NCI-H526 (cell line): Measurements from ENCODE around the gene TMEM53.
A peak's percentile ranks its signal among the peaks of the same experiment; 100 is the strongest.
"Not testable (repeated sequence)": the region's sequence is repeated elsewhere in the genome, so short reads cannot be mapped to it uniquely, and the experiment has no call there.

Experiments used
- DNase-seq, 2 experiments: peaks; one replicate each; lab custom pipeline; 2025; lab: John Stamatoyannopoulos, UW

TMEM53 gene

GRCh38 chr1:44672254-44672955 is 1.9 kb downstream of the TMEM53 start:
- no peak for DNase-seq

DNA sequence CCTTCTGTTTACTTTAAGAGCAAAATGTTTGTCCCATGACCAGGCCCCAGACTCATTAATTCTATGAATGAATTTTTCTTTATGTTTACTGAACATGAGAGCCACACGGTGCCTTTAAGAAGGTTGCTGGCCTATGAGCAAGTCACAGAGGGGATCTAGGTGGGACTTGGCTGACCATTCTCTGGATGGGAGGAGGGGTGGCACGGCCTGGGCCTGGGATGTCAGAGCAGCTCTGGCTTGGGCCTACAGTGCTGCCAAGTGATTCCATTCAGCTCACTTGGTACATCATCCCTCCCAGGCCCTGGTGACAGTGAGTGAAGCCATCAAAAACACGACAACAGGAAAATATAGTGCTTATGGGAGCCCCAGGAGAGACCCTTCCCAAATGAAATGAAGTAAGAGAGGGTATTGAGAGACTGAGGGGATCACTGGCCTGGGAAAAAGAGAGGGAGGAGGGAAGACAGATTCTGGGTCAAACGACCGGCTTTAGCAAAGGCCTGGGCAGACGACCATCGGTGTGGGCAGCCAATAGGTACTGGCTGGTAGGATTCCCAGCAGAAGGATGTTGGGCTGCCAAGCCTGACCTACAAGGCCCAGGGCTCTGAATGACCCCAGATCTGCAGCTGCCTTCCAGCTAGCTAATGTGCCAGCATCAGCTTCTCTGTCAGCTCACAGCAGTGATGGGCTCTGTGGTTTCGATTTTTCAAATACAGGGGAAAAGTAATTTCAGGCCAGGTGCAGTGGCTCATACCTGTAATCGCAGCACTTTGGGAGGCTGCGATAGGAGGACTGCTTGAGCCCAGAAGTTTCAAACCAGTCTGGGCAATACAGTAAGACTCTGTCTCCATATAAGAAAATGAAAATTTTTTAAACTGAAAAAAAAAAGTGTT is 3.3 kb downstream of the TMEM53 start:
- DNase-seq = no peak

DNA sequence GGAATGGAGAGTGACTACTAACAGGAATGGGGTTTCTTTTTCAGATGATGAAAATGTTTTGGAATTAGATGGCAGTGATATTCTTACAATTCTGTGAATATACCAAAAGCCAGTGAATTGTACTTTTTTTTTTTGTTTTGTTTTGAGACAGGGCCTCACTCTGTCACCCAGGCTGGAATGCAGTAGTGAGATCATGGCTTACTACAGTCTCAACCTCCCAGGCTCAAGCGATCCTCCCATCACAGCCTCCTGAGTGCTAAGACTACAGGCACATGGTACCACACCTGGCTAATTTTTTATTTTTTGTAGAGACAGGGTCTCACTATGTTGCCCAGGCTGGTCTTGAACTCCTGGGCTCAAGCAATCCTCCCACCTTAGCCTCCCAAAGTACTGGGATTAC is 7.6 kb downstream of the TMEM53 start:
- not testable (repeated sequence) for DNase-seq

DNA sequence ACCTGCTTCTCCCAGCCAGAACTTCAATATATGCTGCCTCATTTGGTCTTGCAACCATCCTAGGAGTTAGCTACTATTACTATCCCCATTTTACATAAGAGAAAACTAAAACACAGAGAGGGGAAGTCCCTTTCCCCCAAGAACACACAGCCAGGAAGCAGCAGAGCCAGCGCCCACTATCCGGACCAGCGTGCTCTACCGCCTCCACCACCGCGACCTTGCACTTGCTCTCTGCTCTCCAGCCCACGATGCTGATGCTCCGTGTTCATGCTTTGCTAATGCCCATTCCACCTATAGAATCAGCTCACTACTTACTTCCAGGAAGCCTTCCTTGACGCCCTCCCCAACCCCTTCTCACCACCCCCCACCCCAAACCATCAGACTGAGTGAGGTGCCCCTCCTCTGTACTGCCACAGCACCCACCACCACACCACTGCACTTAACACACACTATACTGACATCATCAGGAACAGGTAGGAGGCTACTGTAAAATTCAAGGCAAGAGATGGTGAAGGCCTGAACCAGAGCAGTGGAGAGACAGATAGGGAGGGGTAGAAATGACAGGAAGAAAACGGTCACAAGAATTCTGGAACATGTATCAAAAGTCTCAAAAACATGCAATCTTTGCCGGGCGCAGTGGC is 9.4 kb downstream of the TMEM53 start:
- no peak for DNase-seq

DNA sequence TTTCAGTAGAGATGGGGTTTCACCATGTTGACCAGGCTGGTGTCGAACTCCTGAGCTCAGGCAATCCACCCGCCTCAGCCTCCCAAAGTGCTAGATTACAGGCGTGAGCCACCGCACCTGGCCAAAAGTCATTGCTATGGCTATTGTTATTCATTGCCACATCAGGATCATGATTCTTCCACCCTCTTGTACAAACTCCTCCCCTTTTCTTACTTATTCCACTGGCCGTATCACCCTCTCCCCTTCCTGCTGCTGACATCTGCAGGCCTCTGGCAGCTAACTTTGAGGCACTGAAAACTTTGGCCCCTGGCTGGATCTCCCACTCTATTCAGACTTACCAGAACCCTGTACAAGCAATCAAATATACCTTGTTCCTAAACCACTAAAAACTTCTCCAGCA is 10.9 kb downstream of the TMEM53 start:
- DNase-seq = no peak

GRCh38 chr1:44662683-44663030 is 11.6 kb downstream of the TMEM53 start:
- DNase-seq = no peak

GRCh38 chr1:44661781-44662682 is 12.2 kb downstream of the TMEM53 start:
- no peak for DNase-seq

GRCh38 chr1:44660176-44660575 is 14.1 kb downstream of the TMEM53 start:
- DNase-seq = no peak

DNA sequence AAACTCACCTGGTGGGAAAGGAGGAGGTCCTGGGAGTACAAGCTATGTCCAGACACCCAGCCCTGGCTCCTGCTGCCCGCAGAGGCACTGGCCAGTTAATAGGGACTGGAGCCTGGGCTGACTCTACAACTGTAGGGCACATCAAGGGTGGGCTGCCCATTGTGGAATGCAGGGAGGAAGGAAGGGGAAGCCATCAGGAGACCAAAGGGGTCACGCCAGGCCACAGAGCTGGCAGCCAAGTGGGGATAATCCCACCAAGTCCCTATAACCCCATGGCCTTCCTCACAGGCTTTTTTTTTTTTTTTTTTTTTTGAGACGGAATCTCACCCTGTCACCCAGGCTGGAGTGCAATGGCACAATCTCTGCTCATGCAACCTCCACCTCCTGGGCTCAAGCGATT is 14.7 kb downstream of the TMEM53 start:
- DNase-seq = no peak

DNA sequence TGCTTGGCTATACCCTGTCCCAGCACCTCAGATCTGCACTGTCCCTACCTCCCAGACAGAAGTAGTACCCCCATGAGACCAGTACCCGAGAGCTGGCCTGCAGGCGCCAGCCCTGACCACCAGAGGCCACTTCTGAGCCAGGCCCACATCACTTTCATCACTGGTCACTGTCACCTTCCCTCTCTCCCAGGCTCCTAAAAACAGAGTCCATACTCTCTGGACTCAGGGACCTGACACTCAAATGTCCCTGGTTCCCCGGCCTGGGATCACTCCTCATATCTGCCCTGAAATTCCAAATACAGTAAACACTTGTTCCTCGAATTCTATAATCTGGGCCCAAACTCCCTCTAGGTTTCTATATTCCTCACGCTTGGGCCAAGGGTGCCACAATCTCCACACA is 18.7 kb downstream of the TMEM53 start:
- DNase-seq = peak in 1 of 2 experiments; percentile 53

GRCh38 chr1:44654621-44655187 is 19.6 kb downstream of the TMEM53 start:
- no peak for DNase-seq

DNA sequence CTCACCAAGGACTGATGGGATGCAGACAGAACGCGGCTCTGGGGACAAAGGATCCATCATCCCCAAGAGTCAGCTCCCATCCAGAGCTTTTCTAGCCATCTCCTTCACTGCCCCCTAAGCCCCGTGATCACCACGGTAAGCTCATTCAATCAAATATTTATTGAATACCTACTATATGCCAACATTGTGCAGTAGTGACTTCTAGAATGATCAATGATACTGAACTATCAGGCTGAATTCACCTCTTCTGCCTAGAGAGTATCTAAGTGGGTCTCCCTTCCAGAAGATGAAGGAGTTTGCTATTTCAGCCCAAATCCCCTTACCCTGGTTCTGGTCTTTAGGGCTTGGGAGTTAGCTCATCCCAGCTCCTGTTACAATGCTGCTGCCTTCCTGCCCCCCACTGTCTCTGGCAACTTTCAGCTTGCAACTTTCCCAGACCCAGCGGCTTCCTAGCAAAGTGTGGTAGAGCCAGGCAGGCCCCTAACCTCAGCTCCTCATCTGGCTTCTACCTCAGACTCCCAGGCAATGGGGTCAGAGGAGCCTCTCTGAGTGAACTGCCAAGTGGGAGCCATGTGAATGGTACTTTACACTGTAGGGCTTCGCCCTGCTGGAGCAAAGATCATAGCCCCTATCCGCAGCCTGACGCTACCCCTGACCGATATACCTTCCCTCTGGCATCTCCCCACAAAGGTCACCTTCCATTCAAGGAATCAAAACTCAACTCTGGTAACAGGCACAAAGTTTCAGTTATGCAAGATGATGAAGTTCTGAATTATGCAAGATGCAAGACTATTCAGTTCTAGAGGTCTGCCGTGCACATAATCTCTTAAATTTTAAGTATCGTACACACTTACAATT is 20.9 kb downstream of the TMEM53 start:
- no peak for DNase-seq

DNA sequence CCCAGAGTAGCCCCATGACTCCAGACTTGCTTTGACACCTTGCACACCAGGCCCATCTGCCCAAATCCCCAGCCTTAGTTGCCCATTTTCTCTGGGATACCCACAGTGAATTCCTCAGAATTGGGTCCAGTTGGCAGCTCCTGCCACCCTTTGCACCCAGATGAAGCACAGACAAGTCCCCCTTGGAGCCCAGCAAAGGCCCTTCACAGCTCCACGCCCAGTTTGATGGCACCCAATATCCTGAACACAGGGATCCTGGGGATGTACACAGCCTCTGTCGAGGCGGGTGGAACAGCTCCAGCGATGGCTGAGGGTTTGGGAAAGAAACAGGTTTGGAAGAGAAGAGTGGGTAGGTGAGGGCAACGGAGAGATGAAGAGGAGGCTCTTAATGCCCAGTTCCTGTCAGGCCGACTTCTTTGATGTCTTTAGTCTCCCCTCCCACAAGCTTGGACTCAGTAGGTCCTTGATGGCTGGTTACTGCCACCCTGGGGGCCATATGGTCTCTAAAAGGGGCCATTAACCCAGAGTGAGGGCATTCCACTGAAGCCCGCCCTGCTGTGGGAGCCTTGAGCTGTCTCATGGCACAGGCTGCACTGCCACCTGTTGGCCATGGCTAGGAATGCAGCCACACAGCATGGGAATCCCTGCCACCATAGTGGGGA is 21.7 kb downstream of the TMEM53 start:
- DNase-seq = peak; percentile 83 to 91

DNA sequence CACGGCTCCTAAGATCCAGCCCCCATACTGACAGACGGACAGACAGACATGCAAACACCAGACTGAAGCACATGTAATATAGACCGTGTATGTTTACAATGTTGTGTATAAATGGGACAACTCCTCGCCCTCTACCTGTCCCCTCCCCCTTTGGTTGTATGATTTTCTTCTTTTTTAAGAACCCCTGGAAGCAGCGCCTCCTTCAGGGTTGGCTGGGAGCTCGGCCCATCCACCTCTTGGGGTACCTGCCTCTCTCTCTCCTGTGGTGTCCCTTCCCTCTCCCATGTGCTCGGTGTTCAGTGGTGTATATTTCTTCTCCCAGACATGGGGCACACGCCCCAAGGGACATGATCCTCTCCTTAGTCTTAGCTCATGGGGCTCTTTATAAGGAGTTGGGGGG is 23.2 kb downstream of the TMEM53 start:
- DNase-seq = no peak

- DNase-seq = no peak
These were observed 24.0 kb downstream of the TMEM53 start for GRCh38 chr1:44650159-44650831.

- no peak for DNase-seq
These were observed 24.5 kb downstream of the TMEM53 start for GRCh38 chr1:44649788-44650158.

DNA sequence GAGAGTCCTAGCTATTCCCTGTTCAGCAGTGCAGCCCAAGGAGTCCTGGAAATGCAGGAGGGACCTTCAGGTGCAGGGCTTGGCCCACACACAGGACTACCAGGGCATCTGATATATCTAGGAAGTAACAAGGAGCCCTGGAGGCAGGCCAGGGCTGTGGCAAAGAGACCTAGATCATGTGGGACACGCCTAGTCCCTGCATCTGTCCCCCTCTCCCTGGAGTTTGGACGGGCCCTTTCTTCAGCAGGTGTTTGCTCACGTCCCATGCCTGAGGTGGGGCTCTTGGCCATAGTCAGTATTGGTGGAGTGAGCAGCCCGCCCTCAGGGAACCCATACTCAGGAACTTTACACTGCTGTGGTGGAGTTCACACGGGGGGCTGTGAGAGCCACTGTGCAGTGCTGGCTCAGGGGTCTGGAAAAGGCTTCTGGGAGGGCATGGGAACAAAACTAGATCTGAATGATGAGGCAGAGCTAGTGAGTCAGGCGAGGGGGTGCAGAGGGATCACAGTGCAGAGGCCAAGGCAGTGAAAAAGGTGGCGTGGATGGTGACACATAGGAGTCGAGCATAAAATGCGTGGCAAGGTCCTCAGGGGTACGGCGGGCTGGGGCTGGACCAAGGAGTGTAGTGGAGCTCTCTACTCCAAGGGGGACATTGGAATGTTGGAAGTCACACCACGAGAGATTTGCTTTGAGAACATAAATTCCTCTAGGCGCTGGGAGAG is 25.6 kb downstream of the TMEM53 start:
- DNase-seq = no peak

DNA sequence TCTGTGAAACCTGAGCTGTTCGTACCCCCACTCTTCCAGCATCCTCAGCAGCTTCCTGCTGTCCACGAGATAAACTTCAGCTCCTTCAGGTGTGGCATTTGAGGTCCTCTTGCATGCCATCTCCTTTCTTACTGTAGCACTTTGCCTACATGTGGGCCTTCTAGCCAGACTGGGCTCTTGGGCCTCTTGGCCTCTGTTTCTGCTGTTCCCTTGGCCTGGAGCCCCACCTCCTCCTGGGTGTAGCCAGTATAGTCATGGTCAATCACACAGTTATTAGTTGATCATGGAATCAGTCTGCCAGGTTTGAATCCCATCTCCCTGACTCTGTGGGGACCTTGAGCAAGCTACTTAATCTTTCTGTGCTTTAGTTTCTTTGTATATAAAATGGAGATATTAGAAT is 26.4 kb downstream of the TMEM53 start:
- no peak for DNase-seq
